Measurements from ENCODE around the gene MOCS1. TPM values are rescaled to one million over a fixed set of nuclear protein-coding genes. Genes with fewer than 3 reads are reported as not detected.

MOCS1 gene
- total and polyA plus RNA-seq, 4 donors = 10.3 to 23.0 (median 19.2) TPM

DNA sequence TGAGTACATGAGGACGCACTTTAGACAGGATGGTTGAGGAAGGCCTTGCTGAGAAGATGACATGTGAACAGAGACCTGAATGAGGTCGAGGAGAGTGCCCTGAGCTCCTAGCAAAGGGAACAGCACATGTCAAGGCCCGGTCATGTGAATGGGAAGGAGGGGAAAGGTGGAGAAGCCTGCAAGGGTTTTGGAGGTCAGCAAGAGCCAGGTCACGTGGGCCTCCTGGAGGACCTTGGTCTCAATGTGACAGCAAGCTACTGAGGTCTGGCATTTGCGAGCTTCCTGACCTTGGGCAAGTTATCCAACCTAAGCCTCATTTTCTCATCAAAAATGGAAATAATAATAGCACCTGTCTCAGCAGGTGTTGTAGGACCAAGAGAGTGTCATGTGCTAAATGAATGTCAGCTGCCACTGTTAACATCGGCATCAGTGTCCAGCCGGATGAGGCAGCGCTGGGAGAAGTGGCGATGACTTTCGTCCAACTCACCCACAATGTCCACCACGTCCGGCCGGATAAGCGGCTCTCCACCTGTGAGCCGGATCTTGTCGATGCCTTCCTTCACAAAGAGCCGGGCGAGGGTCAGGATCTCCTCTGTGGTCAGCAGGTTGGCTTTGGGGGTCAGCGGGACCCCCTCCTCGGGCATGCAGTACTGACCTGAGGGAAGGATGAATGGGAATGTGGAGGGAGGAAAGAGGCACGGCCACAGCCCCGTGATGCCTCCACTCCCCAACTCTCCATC, 8.9 kb downstream of the MOCS1 start:
- H3K36me3 ChIP-seq (ENCODE audit: control insufficient read depth in 4 of 4, insufficient read depth in 4 of 4, low read length in 4 of 4) = peaks cover 4 to 19% (median 9%) of the 10 kb centered on the region in 4 donors
- no peak overlapping the region for H3K4me3 ChIP-seq
- ATAC-seq (ENCODE audit: insufficient read depth, low FRiP score) (no peak), DNase-seq (no peak)
- no peaks in the 10 kb centered on the region for H3K27me3 ChIP-seq (ENCODE audit: control insufficient read depth in 3 of 3, insufficient read depth in 3 of 3, low read length in 2 of 3)
- no peak overlapping the region for H3K9ac ChIP-seq (ENCODE audit: insufficient read depth in 1 of 2, low read length in 2 of 2)
- no peak overlapping the region for H3K27ac ChIP-seq (ENCODE audit: low read depth in 1 of 2, low read length in 1 of 2)
- no peaks in the 10 kb centered on the region for H3K9me3 ChIP-seq (ENCODE audit: control insufficient read depth in 4 of 4, insufficient read depth in 3 of 4, low read length in 3 of 4)
- WGBS, 2 donors = 95 to 97% methylated on average over 22 of the region's 22 CpGs
- TF ChIP-seq, protein P1, sequence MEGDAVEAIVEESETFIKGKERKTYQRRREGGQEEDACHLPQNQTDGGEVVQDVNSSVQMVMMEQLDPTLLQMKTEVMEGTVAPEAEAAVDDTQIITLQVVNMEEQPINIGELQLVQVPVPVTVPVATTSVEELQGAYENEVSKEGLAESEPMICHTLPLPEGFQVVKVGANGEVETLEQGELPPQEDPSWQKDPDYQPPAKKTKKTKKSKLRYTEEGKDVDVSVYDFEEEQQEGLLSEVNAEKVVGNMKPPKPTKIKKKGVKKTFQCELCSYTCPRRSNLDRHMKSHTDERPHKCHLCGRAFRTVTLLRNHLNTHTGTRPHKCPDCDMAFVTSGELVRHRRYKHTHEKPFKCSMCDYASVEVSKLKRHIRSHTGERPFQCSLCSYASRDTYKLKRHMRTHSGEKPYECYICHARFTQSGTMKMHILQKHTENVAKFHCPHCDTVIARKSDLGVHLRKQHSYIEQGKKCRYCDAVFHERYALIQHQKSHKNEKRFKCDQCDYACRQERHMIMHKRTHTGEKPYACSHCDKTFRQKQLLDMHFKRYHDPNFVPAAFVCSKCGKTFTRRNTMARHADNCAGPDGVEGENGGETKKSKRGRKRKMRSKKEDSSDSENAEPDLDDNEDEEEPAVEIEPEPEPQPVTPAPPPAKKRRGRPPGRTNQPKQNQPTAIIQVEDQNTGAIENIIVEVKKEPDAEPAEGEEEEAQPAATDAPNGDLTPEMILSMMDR (IDR thresholded peaks at IDR 0.05; ENCODE audit: control extremely low read depth, extremely low read depth) = no peak
- H3K4me1 ChIP-seq (ENCODE audit: control insufficient read depth in 5 of 5, insufficient read depth in 5 of 5, low read length in 5 of 5) = peaks cover 0 to 17% (median 0%) of the 10 kb centered on the region in 5 donors

DNA sequence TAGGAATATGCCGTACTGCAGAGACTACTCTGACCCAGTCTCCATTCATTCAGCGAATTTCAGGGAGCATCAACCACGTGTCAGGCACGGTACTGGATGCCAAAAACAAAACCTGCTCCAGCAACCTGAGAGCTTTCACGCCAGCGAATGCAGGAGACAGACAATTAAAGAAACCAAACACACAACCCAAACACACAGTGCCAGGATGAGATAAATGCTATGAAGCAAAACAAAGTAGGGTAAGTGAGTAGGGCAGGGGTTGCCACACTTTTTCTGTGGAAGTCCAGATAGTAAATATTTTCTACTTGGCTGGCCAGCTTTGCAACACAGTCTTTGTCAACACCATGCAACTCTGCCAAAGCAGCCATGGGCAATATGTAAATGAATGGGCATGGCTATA, 10.0 kb downstream of the MOCS1 start:
- Histone ChIP-seq H3K27ac (ENCODE audit: low read depth in 1 of 2, low read length in 1 of 2) (no peak overlapping the region), H3K4me1 (ENCODE audit: control insufficient read depth in 5 of 5, insufficient read depth in 5 of 5, low read length in 5 of 5) (peaks cover 0 to 17% (median 0%) of the 10 kb centered on the region in 5 donors), H3K9me3 (ENCODE audit: control insufficient read depth in 4 of 4, insufficient read depth in 3 of 4, low read length in 3 of 4) (no peaks in the 10 kb centered on the region), H3K36me3 (ENCODE audit: control insufficient read depth in 4 of 4, insufficient read depth in 4 of 4, low read length in 4 of 4) (peaks cover 4 to 19% (median 10%) of the 10 kb centered on the region in 4 donors), H3K27me3 (ENCODE audit: control insufficient read depth in 3 of 3, insufficient read depth in 3 of 3, low read length in 2 of 3) (no peaks in the 10 kb centered on the region), H3K4me3 (no peak overlapping the region), H3K9ac (ENCODE audit: insufficient read depth in 1 of 2, low read length in 2 of 2) (no peak overlapping the region)
- ATAC-seq (ENCODE audit: insufficient read depth, low FRiP score) (no peak), DNase-seq (no peak)
- 80 to 90% methylated on average over 6 of the region's 6 CpGs for WGBS, 2 donors
- TF ChIP-seq, protein P1 (IDR thresholded peaks at IDR 0.05; ENCODE audit: control extremely low read depth, extremely low read depth) = no peak

DNA sequence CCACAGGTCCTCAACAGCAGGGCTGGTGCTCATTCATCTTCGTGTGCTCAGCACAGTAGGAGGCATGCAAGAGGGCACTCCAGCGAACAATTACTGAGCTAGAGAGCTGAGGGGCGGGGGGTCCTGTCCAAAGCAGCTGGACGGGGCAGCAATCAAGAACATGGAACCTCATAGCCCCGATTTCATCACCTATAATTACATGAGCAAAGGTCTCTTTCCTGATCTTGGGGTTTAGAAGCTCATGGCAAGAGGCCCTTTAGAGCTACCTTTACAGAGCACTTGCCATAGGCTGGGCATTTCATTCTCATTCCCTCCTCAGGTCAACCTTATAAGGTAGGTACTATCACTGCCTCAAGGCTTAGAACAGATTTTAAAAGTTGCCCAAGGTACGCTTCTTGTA, 10.4 kb downstream of the MOCS1 start:
- ATAC-seq (ENCODE audit: insufficient read depth, low FRiP score) (no peak), DNase-seq (no peak)
- Histone ChIP-seq H3K27me3 (ENCODE audit: control insufficient read depth in 3 of 3, insufficient read depth in 3 of 3, low read length in 2 of 3) (no peaks in the 10 kb centered on the region), H3K9ac (ENCODE audit: insufficient read depth in 1 of 2, low read length in 2 of 2) (no peak overlapping the region), H3K36me3 (ENCODE audit: control insufficient read depth in 4 of 4, insufficient read depth in 4 of 4, low read length in 4 of 4) (peaks cover 4 to 19% (median 10%) of the 10 kb centered on the region in 4 donors), H3K27ac (ENCODE audit: low read depth in 1 of 2, low read length in 1 of 2) (peak overlapping the region in 1 of 2 donors; percentile 14), H3K4me1 (ENCODE audit: control insufficient read depth in 5 of 5, insufficient read depth in 5 of 5, low read length in 5 of 5) (peaks cover 0 to 15% (median 0%) of the 10 kb centered on the region in 5 donors), H3K4me3 (no peak overlapping the region), H3K9me3 (ENCODE audit: control insufficient read depth in 4 of 4, insufficient read depth in 3 of 4, low read length in 3 of 4) (no peaks in the 10 kb centered on the region)
- TF ChIP-seq, protein P1 (IDR thresholded peaks at IDR 0.05; ENCODE audit: control extremely low read depth, extremely low read depth) = no peak
- 68 to 69% methylated on average over 6 of the region's 6 CpGs for WGBS, 2 donors

Measured in lung (tissue), 12 donors.